ENCODE results near the gene SHOC2.
"Not testable (repeated sequence)": the region's sequence is repeated elsewhere in the genome, so short reads cannot be mapped to it uniquely, and the experiment has no call there.

GRCh38 chr10:110915600-110915999, 3.8 kb upstream of the SHOC2 start:
- TF ChIP-seq POLR2AphosphoS5 (IDR thresholded peaks at IDR 0.05; ENCODE audit: low read depth, low read length); TAF1 (IDR thresholded peaks at IDR 0.05; ENCODE audit: borderline replicate concordance, low read depth, low read length); POLR2A (IDR thresholded peaks at IDR 0.05; ENCODE audit: low read depth, low read length): not testable (repeated sequence)

Measured in GM12892 (cell line).